ENCODE measurements around the gene SMIM12.
"Not testable (repeated sequence)": the region's sequence is repeated elsewhere in the genome, so short reads cannot be mapped to it uniquely, and the experiment has no call there.

Gene SMIM12

DNA sequence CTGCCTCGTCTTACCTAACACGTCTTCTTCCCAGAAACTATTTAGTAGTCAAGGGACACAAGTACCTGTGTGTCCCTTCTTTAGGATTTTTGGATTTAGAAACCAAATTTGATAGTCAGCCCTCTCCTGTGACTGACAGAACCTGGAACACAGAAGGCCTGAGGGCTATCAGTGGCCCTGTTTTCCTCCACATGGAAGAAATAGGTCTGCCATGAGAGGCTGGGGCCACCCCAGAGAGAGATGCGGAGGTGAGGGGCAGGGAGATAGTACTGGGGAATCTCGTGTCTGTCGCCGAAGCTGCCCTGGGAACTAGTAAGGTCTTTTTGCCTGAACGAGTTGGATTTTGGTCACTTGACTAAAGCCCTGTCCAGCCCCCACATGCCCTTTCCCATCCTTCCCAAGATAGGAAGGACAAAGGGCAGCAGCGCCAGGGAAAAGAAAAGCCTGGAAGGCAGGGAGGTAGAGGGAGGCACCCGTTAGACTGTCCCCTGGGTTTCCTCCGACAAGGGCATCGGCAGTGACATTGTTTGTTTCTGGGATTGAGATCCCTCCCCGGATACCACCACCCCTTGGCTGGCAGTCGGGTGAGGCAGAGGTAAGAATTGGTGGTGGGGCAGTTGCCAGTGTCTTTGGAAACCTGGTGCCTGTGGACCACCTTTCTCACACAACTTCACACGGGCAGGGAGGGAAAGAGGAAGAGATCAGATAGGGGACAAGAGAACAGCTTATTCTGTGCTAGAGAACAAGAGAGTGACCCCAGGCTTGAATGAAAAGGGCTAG, 19.8 kb downstream of the SMIM12 start:
- TF ChIP-seq POU2F2 (IDR thresholded peaks at IDR 0.05; ENCODE audit: low read depth, low read length) (no peak), PAX5 (IDR thresholded peaks at IDR 0.05; ENCODE audit: insufficient read depth, low read length, severe bottlenecking) (no peak), SPI1 (IDR thresholded peaks at IDR 0.05; ENCODE audit: low read depth, low read length) (no peak), POLR2AphosphoS5 (IDR thresholded peaks at IDR 0.05; ENCODE audit: low read depth, low read length) (no peak), TAF1 (IDR thresholded peaks at IDR 0.05; ENCODE audit: low read depth, low read length) (no peak), POLR2A (IDR thresholded peaks at IDR 0.05; ENCODE audit: low read depth, low read length) (no peak)
- FAIRE-seq: no peak
- no peak for DNase-seq (ENCODE audit: insufficient read length, low spot score)

DNA sequence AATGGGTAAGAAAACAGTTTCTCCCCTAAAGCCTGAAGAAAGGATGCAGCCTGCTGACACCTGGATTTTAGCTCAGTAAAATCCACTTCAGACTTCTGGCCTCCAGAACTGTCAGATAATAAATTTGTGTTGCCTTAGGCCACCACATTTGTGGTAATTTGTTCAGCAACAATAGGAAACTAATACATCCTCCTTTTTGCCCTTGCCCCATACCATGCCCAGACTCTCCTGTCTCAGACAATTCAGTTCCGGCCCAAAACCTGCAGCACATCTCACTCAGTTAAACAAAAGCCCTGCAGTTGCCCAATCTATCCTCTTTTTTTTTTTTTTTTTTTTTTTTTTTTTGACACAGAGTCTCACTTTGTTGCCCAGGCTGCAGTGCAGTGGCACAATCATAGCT, 25.8 kb downstream of the SMIM12 start:
- FAIRE-seq (no peak), DNase-seq (ENCODE audit: insufficient read length, low spot score) (no peak)
- no peak for TF ChIP-seq POLR2A (IDR thresholded peaks at IDR 0.05; ENCODE audit: low read depth, low read length)
- no peak for TF ChIP-seq POU2F2 (IDR thresholded peaks at IDR 0.05; ENCODE audit: low read depth, low read length)
- TF ChIP-seq TAF1 (IDR thresholded peaks at IDR 0.05; ENCODE audit: low read depth, low read length): no peak
- no peak for TF ChIP-seq PAX5 (IDR thresholded peaks at IDR 0.05; ENCODE audit: insufficient read depth, low read length, severe bottlenecking)
- TF ChIP-seq POLR2AphosphoS5 (IDR thresholded peaks at IDR 0.05; ENCODE audit: low read depth, low read length): no peak
- TF ChIP-seq SPI1 (IDR thresholded peaks at IDR 0.05; ENCODE audit: low read depth, low read length): no peak

GRCh38 chr1:34831721-34832246, 27.8 kb downstream of the SMIM12 start:
- FAIRE-seq: no peak
- no peak for DNase-seq (ENCODE audit: insufficient read length, low spot score)
- TF ChIP-seq PAX5 (IDR thresholded peaks at IDR 0.05; ENCODE audit: insufficient read depth, low read length, severe bottlenecking): no peak
- TF ChIP-seq POLR2AphosphoS5 (IDR thresholded peaks at IDR 0.05; ENCODE audit: low read depth, low read length): no peak
- no peak for TF ChIP-seq SPI1 (IDR thresholded peaks at IDR 0.05; ENCODE audit: low read depth, low read length)
- no peak for TF ChIP-seq POLR2A (IDR thresholded peaks at IDR 0.05; ENCODE audit: low read depth, low read length)
- no peak for TF ChIP-seq TAF1 (IDR thresholded peaks at IDR 0.05; ENCODE audit: low read depth, low read length)
- TF ChIP-seq POU2F2 (IDR thresholded peaks at IDR 0.05; ENCODE audit: low read depth, low read length): no peak

DNA sequence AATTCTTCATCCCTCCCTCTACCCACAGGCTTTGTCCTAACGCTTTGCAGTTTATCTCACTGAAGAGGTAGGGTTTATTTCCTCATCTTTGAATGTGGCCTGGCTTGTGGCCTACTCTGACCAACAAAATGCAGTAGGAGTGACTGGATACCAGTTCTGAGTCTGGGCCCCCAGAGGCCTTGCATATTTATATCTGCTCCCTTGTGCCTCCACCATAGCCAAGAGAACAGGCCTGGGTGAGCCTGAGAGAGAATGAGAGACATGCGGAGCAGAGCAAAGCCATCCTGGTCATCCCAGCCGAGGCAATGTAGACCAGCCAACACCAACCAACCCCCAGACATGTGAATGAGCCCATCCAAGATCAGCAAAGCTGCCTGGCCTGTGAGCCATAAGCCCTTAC, 30.3 kb downstream of the SMIM12 start:
- no peak for DNase-seq (ENCODE audit: insufficient read length, low spot score)
- no peak for FAIRE-seq
- no peak for TF ChIP-seq POLR2A (IDR thresholded peaks at IDR 0.05; ENCODE audit: low read depth, low read length)
- no peak for TF ChIP-seq POLR2AphosphoS5 (IDR thresholded peaks at IDR 0.05; ENCODE audit: low read depth, low read length)
- no peak for TF ChIP-seq PAX5 (IDR thresholded peaks at IDR 0.05; ENCODE audit: insufficient read depth, low read length, severe bottlenecking)
- no peak for TF ChIP-seq SPI1 (IDR thresholded peaks at IDR 0.05; ENCODE audit: low read depth, low read length)
- TF ChIP-seq TAF1 (IDR thresholded peaks at IDR 0.05; ENCODE audit: low read depth, low read length): no peak
- TF ChIP-seq POU2F2 (IDR thresholded peaks at IDR 0.05; ENCODE audit: low read depth, low read length): no peak

DNA sequence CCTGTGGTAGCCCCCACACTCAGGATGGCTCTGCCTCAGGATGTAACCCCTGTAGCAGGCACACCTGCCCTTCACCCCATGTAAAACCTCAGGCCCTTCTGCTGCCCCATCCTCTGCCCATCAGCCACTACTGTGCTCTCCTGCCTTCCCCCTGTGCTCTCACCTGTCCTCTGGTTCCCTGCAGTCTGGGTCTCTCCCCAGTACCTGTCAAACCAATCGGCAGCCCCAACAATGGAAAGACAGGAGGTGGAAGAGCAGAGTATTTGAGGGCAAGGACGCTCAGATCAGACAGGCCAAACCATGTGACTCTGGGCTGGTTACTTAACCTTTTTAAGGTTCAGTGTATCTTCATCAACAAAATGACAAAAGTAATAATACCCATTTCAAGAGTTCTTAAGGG, 30.9 kb downstream of the SMIM12 start:
- no peak for DNase-seq (ENCODE audit: insufficient read length, low spot score)
- FAIRE-seq: no peak
- TF ChIP-seq POLR2AphosphoS5 (IDR thresholded peaks at IDR 0.05; ENCODE audit: low read depth, low read length) (no peak), TAF1 (IDR thresholded peaks at IDR 0.05; ENCODE audit: low read depth, low read length) (no peak), POLR2A (IDR thresholded peaks at IDR 0.05; ENCODE audit: low read depth, low read length) (no peak), POU2F2 (IDR thresholded peaks at IDR 0.05; ENCODE audit: low read depth, low read length) (no peak), PAX5 (IDR thresholded peaks at IDR 0.05; ENCODE audit: insufficient read depth, low read length, severe bottlenecking) (no peak)

DNA sequence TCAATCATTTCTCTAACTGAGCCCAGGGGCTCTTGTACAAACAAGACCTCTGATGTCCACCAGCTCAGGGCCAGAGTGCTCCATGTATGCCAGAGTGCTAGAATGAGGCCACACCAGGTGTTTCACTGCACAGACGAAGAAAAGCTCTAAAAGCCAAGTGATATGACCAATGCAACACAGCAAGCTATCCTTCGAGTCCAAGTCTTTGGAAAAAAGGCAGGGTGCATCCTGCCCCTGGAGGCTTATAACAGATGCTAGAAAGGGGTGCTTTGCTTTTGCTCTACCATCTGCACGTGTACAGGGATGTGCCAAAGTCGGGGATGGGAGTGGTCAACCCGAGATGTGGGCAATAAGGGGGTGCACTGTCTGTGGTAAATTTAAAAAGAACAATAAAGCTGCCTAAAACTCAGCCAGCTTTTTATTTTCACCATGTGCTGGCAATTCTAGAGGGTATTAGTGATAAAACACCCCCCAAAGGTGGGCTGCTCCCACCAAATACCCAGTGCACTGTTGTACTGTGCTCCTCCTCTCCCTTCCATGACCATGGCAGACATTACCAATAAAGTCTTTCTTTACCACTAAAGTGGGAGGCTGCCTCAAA, 32.1 kb downstream of the SMIM12 start:
- DNase-seq (ENCODE audit: insufficient read length, low spot score) (no peak), FAIRE-seq (no peak)
- no peak for TF ChIP-seq SPI1 (IDR thresholded peaks at IDR 0.05; ENCODE audit: low read depth, low read length)
- TF ChIP-seq POU2F2 (IDR thresholded peaks at IDR 0.05; ENCODE audit: low read depth, low read length): no peak
- TF ChIP-seq POLR2AphosphoS5 (IDR thresholded peaks at IDR 0.05; ENCODE audit: low read depth, low read length): no peak
- no peak for TF ChIP-seq PAX5 (IDR thresholded peaks at IDR 0.05; ENCODE audit: insufficient read depth, low read length, severe bottlenecking)
- no peak for TF ChIP-seq TAF1 (IDR thresholded peaks at IDR 0.05; ENCODE audit: low read depth, low read length)
- no peak for TF ChIP-seq POLR2A (IDR thresholded peaks at IDR 0.05; ENCODE audit: low read depth, low read length)

DNA sequence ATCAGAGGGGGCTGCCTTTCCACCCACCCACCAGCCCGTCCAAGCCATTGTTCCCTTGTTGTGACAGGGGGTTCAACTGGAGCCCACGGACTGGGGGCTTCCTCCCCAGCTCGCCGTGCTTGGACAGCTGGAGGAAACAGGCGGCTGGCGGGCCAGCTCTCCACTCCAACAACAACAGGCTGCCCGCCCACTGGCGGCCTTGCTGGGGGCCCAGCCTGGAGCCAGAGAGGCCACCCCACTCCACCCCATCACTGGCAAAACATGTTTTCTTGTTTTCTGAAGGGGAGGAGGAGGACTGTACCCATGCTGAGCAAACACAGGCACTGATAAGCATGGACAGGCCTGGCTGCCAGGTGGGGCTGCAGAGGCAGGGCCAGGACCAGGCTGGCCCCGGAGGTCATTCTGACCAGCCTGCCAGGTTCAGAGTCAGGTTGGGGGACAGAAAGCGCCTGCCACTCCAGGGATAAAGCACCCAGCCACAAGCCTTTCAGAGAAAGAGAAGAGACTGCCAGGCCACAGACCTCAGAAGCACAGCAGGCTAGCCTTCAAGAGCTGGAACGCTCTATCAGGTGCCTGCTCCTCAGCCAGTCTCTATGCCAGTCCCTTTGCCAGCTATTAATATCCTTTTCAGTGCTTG, 34.0 kb downstream of the SMIM12 start:
- no peak for TF ChIP-seq POLR2AphosphoS5 (IDR thresholded peaks at IDR 0.05; ENCODE audit: low read depth, low read length)
- DNase-seq (ENCODE audit: insufficient read length, low spot score): no peak
- FAIRE-seq: no peak

- TF ChIP-seq SPI1 (IDR thresholded peaks at IDR 0.05; ENCODE audit: low read depth, low read length) (no peak), POLR2A (IDR thresholded peaks at IDR 0.05; ENCODE audit: low read depth, low read length) (no peak), POU2F2 (IDR thresholded peaks at IDR 0.05; ENCODE audit: low read depth, low read length) (no peak), PAX5 (IDR thresholded peaks at IDR 0.05; ENCODE audit: insufficient read depth, low read length, severe bottlenecking) (no peak), TAF1 (IDR thresholded peaks at IDR 0.05; ENCODE audit: low read depth, low read length) (no peak), POLR2AphosphoS5 (IDR thresholded peaks at IDR 0.05; ENCODE audit: low read depth, low read length) (no peak)
- FAIRE-seq: no peak
- DNase-seq (ENCODE audit: insufficient read length, low spot score): no peak
Measured at GRCh38 chr1:34824817-34825454, 34.6 kb downstream of the SMIM12 start.

DNA sequence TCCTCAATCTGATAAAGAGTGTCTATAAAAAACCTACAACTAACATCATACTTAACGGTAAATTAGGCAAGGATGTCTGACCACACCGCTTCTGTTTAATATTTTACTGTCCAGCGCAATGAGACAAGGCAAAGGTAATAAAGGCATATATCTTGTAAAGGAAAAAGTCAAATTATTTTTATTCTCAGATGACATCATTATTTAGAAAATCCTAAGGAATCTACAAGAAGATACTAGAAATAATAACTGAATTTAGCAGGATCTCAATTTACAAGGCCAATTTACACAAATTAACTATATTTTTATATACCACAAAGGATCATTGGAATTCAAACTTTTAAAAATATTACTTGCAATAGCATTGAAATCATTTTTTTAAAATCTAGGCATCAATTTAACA, 37.3 kb downstream of the SMIM12 start:
- DNase-seq (ENCODE audit: insufficient read length, low spot score) (no peak), FAIRE-seq (no peak)
- TF ChIP-seq POU2F2 (IDR thresholded peaks at IDR 0.05; ENCODE audit: low read depth, low read length) (no peak), PAX5 (IDR thresholded peaks at IDR 0.05; ENCODE audit: insufficient read depth, low read length, severe bottlenecking) (no peak), POLR2A (IDR thresholded peaks at IDR 0.05; ENCODE audit: low read depth, low read length) (no peak), SPI1 (IDR thresholded peaks at IDR 0.05; ENCODE audit: low read depth, low read length) (no peak), TAF1 (IDR thresholded peaks at IDR 0.05; ENCODE audit: low read depth, low read length) (no peak), POLR2AphosphoS5 (IDR thresholded peaks at IDR 0.05; ENCODE audit: low read depth, low read length) (no peak)

DNA sequence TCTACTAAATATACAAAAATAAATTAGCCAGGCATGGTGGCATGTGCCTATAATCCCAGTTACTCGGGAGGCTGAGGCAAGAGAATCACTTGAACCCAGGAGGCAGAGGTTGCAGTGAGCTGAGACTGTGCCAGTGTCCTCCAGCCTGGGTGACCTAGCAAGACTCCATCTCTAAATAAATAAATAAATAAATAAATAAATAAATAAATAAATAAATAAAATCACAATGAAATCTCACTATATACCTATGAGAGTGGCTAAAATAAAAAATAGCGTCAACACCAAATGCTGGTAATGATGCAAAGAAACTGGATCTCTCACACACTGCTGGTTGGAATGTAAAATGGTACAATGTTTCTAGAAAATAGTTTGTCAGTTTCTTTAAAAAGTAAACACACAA, 40.7 kb downstream of the SMIM12 start:
- not testable (repeated sequence) for FAIRE-seq; DNase-seq (ENCODE audit: insufficient read length, low spot score)

Data from GM12891 (cell line).